Frontal cortex (tissue), 4 donors: Measurements from ENCODE around the gene SEC24C. TPM values are rescaled to one million over a fixed set of nuclear protein-coding genes. Genes with fewer than 3 reads are reported as not detected.

Experiments used
- DNase-seq, 2 donors: peaks; one replicate each; pipeline ENCODE4 v3.0.0; 2012; ENCODE audit warnings: low spot score in 2 of 2
- FAIRE-seq: peaks from 2 replicates; lab custom pipeline; 2012; peaks lifted over from hg19 to GRCh38; lab: Jason Lieb, UNC
- total RNA-seq: library from RNA; depleted of rRNA; stranded (reverse); fragments of >200 nt; gene quantifications from one replicate; pipeline ENCODE4 v1.2.3, GENCODE V29; 2014
- donor health status: control.
- donor health status: control.
- donor health status: control.

SEC24C gene
- total RNA-seq, 1 donor from 2014 or later: 41.6 TPM

DNA sequence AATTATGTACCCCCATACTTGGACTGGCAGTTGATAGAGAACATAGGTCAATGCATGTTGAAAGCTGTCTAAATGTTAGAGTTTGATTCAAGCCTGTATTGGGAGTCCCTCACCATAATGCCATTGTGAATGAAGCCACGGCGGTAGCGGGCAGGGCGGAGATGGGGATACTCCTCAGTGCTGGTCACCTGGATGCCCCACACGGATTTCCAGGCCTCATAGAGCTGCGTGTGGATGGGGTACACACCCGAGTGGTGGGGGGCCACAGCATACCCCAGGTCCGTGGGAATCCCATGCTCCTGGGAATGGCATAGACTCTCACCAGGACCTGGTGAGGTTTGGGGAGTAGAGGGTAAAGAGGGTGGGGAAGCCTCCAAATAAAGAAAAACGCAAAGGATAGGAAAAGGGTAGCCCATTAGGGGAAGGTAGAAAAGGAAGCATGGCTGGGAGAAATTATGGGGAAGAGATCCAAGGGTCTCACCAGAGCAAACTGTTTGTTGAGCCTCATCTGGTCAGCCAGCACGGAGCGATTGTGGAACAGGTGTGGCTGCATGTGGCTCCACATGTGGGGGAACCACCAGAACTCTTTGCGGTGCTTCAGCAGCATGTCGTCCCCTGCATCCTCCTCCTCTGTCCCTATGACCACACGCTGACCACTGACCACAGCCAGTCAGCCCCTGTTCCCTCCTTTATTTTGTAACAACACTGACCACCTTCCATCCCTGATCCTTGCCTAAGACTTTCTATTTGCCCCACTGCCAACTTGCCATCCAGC, 62.2 kb downstream of the SEC24C start:
- no peak for DNase-seq

DNA sequence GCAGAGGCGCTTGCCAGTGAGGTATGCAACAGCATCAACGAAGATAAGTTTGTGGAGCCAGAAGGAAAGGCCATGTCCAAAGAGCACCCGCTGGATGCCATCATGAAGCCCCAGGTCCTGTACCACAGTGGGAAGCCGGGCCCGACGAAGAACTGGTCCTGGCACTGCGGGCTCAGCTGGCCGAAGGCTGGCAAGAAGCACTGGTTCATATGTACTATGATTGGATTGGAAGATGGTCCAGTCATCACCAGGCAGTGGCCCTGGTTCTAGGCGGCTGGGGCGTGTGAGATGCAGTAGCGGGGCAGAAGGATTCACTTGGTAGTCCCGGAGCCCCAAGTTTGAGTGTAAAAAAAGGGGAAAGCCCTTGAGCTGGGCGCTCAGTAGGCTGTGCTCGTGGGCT, 63.3 kb downstream of the SEC24C start:
- FAIRE-seq (no peak), DNase-seq (no peak)

More for the DNA sequence above, 62.2 kb downstream of the SEC24C start:
- FAIRE-seq: no peak

DNA sequence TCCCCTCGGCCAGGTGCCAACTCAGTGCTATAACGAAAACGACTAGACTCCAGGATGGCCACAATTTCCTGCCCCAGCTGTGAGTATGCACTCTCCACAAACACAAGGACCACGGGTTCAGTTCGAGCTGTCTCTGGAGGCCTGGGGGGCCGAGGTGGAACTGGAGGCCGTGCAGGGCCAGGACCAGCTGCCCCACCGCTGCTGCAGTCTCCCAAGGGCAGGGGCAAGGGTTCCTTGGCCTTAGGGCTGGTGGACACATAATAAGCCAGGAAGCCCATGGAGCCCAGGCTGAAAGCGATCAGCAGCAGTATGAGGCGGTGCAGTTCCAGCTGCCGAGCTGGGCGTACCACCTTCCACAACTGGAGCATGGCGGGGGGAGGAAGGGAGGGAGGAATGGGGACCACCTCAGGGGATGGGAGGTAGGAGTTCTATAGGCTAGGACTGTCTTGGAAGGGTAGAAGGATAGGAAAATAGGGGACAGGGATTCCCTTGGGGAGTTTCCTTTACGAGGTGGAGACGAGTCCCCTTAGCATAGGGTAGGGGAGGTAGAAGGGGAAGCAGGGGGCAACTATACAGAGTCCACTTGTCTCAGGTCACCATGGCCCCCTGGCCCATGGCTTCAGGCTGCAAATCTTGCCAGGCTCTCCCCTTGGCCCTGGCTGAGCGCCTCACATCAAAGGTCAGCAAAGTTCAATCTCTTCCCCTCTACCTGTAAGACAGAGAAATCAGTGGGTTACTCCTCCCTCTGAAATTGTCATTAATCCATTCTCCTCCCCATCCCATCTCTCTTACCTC, 64.0 kb downstream of the SEC24C start:
- DNase-seq (no peak), FAIRE-seq (no peak)

DNA sequence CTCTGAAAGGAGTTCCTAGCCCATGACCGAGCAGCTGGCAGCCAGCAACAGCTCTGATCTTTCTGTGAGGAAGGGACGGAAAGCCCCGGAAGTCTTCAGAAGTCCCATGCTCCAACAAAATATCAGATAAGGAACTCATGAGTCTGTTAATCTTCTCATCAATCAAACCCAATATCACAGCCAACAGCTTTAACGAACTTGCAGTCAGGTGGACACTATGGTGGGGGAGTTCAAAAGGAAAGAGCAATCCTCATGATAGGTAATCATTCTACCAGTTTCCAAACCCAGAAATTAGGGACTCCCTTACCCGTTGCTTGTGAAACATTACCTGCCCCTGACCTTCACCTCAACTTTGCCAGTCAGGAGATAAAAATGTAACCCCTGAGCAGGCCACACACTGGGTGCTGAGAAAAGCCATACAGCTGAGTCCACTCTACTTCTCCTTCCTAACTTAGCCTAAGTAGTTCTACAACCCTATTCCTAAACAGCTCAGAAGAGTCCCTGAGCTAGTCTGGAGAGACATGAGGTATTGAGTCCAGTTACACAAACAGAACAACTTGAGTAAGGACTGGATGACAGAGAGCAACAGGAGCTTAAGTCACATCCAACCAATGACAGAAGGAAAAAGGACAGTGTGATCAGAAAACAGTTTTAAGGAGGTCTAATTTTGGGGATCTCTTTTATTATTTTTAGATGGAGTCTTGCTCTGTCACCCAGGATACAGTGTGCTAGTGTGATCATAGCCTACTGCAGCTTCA, 65.1 kb downstream of the SEC24C start:
- FAIRE-seq (no peak), DNase-seq (no peak)

DNA sequence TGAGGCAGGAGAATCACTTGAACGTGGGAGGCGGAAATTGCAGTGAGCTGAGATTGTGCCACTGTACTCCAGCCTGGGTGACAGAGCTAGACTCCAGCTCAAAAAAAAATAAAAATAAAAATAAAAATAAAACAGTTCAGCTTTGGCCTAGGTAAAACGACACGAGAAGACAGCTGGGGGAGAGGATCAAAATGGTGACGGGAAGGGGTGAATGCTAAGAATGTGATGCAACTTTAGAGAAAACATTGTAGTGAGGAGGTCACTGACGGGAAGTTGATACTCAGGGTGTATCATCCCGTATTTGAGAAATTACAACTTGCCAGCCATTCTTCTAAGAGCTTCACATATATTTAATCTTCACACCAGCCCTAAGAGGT, 66.2 kb downstream of the SEC24C start:
- DNase-seq (no peak), FAIRE-seq (no peak)

DNA sequence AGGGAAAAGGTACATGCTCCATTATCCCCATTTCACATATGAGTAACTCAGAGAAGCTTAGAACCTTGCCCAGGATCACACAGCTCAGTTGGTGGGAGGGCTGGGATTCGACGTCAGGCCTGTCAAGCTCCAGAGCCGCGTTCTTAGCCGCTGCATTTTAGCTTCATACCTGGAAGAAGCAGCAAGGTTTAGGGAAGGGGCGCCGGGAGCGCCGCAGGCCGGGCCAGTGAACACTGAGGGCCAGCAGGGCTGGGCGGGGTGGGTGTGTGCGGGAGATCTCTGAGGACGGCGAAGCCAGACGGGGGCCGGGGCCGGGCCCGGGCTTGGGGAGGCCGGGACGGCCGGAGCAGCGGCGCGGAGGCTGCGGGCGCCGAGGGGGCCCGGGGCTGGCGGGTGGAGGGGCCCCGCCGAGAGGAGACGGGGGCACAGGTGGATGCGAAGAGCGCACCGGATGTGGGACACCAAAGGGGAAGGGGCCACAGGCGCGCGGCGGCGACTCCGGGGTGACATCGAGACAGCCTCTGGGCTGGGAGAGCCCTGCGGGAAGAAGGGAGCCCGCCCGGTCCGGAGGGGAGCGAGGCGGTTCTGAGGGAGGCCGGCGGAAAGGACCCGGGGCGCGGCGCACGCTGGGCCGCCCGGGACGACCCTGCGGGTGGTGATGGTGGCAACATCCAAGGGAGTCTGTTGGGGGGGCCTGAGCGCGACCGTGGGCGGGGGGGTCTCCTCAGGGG, 66.7 kb downstream of the SEC24C start:
- FAIRE-seq (no peak), DNase-seq (no peak)

DNA sequence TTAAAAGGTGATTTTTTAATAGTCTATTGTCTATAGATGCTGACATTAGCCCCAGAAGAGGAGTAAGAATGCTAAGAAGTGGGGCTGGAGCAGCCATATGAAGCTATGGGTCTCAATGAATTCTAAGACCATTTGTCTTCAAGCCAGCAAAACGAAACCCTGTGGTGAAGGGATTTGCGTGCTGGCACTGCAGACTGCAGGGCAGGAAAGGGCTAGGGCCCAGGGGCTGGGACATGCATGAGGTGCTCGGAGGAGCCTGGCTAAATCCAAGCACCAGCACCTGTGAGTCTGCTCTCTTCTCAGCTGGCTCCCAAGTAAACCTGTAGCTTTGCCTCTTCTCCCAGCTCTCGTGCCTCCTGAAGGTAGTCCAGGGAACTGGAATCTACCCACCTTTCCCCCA, 68.5 kb downstream of the SEC24C start:
- no peak for DNase-seq
- FAIRE-seq: no peak

DNA sequence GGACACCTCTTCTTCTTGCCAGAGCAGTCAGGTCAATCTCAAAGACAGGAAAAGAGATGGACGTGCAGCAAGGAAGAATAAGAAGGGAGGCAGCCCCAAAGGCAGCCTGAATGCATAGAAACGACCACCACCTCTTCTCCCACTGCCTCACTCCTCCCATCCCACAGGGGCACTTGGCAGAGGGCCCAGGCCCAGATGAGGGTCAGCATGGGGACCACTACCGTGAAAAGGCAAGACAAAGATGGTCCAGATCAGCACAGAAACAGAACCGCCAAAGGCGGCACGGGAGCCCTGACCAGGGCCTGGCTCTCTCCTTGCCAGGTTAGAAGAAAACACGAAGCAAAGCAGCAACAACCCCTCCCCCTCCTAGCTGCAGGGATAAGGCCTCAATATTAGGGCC, 69.2 kb downstream of the SEC24C start:
- no peak for FAIRE-seq
- DNase-seq: no peak

DNA sequence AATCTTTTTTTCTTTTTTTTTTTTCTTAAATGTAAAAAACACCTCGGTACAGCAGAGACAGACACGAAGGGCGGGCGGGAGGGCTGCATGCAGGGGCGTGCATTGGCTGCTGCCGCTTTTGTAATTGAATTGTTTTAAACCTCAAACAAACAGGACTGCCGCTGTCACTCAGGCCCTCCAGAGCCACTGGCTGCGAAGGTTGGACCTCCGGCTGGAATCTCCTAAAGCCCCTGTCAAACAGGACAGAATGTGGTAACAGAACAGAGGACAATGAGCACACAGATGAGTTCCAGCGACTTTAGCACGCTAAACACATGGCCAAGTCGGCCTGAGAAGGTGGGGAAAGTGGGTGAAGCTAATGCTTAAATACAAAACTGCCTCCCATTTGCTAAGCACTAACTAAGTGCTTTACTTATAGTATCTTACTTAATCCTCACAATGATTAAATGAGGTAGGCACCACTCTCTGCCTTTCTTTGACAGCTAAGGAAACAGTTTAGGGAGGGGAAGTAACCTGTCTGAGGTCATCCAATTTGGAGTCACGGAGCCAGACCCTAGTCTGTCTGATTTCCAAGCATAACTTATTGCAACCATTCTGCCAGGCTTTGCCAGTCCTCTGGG, 70.2 kb downstream of the SEC24C start:
- FAIRE-seq (no peak), DNase-seq (no peak)

DNA sequence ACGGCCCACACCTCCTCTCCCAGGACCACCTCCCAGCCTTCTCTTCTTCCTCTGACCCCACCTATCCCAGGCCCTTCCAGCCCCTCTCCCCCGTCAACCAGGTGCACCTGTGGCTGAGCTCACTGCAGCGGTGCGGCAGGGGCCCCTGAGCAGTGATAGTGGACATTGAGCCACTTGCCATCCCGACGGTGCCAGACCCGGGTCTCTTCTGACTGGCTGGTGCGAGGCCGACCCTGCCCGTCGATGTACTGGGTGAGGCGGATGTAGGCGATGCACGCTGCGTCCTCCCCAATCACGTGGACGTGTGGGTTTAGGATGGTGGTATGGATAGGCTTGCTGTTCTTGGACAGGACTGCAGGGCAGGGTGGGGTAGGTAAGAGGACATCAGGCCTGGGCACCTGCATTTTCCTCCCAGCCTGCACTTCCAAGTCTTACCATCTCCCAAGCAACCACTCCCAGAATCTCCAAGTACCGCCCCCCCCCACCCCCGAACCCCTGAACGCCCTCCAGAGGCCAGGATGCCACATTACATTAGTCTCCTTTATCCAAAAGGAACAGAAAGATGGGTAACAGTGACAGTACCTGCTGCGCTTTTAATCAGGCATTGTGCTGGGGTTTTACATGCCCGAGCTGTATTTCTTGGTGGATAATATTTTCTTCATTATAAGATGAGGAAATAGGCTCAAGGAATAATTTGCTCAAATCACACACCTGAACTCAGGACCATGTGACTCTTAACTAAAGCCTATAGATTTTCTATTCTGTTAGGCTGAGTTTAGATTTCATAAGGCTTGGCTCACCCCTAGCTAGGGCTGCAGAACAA, 70.9 kb downstream of the SEC24C start:
- FAIRE-seq: no peak
- no peak for DNase-seq

DNA sequence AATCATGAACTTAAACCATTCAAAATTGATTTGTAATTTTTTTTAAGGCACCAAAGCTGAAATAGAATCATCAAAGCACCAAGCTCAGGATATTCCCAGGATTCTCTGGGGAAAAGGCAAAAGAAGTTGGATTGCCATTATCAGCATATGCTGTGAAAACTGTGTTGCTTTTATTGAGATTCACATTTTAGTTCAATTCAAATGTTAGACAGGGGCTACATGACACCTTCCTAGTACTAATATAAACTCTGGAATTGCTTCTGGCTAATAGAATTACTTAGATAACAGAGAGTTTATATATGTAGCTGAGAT, 71.5 kb downstream of the SEC24C start:
- no peak for DNase-seq
- FAIRE-seq: no peak

DNA sequence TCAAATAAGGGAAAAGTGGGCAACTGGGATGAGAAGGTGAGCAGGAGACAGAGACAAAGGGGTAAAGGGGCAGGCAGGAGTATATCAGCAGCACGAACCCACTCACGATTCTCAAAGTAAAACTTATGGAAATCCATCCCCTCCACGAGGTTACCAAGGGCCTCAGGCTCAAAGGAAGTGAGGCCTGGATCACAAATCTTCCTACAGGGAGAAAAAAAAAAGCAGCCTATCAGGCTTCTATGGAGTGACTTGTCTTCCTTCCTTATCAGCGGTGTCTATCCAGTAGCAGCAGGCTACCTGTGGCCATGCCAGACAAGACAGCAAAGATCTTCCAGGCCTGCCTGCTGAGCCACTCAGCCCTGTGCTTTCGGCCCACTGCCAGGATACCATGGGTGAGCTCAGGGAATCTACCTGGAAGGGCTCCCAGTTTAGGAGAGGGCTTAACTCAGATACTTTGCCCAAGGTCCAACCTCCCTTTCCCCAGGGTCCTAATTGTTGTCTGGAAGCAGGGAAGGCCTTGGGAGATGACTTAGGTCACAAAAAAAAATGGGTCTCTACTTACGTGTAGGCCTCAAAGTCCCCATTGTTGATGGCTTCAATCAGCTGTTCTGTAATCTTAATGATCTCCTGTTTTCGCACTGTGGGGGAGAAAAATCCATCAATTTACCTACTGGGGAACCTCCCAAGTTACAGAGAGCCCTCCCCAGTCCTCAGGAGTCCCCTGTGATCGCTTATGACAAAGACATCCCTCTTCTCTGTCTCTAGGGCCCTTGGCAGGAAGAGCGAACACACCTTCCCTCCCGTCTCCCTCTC, 73.0 kb downstream of the SEC24C start:
- FAIRE-seq (no peak), DNase-seq (no peak)

DNA sequence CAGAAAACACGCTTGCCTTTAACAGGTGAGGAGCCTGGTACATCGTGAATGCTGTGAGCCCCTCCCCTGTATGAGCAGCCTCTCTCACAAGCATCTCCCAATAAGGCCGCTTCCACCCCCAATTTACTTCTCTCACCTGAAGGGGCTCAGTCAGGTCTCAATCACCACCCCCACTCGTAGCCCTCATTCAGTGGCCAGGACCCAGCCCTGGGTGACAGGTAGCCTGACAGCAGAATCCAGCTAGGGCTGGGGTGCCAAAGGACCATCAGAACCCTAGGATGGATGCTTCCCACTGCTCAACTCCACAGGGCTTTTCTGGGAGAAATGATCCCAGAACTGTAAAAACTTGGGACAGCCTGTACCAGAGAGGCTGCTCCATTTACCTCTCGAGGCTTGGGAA, 73.7 kb downstream of the SEC24C start:
- no peak for FAIRE-seq
- no peak for DNase-seq

DNA sequence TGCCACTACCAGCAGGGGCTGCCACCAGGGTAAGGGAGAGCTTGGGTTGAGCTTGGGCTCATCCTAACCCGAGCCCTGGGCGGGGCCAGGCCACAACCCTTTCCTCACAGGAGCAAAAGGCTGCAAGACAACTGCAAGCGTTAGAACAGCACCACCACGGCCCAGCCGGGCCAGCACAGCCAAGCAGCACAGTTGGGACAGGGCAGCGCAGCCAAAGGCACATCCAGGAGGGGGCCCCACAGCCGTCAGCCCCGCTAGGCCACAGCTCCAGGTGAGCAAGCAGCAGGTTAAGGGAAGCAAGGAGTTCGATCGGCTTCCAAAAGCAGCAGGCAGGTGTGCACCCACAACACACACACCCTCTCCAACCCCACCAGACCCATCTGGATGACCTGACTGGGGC, 74.2 kb downstream of the SEC24C start:
- no peak for FAIRE-seq
- no peak for DNase-seq

DNA sequence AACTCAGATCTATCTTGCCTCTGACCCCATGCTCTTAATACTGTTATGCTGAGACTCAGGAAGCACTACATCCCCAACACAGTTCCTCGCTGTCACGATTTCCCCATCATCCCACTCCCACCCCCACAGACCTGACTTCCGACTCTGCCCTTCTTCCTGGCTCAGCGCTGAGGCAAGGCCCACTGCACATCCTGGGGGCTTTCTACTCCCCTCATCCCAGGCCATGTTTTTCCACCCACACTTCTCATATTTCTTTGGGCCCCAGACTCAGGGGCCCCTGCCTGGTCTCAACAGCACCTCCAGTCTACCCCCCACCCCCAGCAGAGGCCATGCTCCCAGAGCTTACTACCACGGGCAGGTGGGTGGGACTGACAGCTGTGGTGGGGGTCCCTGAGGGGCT, 74.9 kb downstream of the SEC24C start:
- DNase-seq (no peak), FAIRE-seq (no peak)

DNA sequence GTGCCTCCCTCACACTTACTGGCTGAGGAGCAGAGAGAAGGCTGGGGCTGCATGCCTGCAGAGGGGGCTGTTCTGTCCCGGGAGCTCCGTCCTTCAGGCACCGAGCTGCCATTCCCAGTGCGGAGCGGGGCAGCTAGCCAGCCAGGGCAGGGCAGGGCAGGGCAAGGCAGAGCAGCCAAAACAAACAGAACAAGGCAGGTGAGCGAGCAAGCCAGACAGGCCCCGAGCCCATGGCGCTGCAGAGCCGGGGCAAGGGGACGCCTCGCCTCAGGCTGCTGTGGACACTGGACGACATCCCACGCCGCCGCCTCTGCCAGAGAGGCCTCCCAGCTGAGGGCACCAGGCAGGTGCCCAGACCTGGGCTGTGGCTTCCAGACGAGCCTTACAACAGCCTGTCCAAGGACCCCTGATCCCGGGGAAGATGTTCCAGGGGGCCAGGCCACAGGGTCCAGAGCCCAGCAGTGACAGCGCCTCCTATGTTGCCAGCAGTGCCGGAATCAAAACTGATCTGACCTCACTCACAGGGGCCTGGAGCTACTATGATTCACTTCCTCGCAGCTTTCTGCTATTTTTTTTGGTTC, 75.4 kb downstream of the SEC24C start:
- DNase-seq (no peak), FAIRE-seq (no peak)
